ENCODE measurements around the gene ARHGEF3. TPM values are rescaled to one million over a fixed set of nuclear protein-coding genes. Genes with fewer than 3 reads are reported as not detected.

Gene ARHGEF3
- total RNA-seq, 1 donor from 2014 or later, result 37.5 TPM

DNA sequence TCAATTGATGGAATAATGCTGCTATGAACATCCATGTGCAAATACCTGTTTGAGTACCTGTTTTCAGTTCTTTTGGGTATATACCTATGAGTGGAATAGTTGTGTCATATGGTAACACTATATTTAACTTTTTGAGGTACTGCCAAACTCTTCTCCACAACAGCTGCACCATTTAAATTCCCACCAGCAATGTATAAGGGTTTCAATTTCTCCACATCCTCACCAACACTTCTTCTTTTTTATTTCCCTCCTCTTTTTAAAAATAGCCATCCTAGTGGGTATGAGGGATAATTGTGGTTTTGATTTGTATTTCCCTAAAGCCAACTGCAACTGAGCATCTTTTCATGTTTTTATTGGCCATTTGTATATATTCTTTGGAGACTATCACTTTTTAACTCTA lies 31.3 kb upstream of the ARHGEF3 start:
- Histone ChIP-seq H3K4me3 (no peak overlapping the region), H3K4me1 (no peaks in the 10 kb centered on the region), H3K9me3 (no peaks in the 10 kb centered on the region), H3K27ac (no peak overlapping the region), H3K36me3 (no peaks in the 10 kb centered on the region), H3K27me3 (no peaks in the 10 kb centered on the region)
- DNase-seq, result no peak
- intact Hi-C loops (cut with DNase I), result no loop called here
- no peak for ATAC-seq
- TF ChIP-seq, protein P1, sequence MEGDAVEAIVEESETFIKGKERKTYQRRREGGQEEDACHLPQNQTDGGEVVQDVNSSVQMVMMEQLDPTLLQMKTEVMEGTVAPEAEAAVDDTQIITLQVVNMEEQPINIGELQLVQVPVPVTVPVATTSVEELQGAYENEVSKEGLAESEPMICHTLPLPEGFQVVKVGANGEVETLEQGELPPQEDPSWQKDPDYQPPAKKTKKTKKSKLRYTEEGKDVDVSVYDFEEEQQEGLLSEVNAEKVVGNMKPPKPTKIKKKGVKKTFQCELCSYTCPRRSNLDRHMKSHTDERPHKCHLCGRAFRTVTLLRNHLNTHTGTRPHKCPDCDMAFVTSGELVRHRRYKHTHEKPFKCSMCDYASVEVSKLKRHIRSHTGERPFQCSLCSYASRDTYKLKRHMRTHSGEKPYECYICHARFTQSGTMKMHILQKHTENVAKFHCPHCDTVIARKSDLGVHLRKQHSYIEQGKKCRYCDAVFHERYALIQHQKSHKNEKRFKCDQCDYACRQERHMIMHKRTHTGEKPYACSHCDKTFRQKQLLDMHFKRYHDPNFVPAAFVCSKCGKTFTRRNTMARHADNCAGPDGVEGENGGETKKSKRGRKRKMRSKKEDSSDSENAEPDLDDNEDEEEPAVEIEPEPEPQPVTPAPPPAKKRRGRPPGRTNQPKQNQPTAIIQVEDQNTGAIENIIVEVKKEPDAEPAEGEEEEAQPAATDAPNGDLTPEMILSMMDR (IDR thresholded peaks at IDR 0.05), result no peak

DNA sequence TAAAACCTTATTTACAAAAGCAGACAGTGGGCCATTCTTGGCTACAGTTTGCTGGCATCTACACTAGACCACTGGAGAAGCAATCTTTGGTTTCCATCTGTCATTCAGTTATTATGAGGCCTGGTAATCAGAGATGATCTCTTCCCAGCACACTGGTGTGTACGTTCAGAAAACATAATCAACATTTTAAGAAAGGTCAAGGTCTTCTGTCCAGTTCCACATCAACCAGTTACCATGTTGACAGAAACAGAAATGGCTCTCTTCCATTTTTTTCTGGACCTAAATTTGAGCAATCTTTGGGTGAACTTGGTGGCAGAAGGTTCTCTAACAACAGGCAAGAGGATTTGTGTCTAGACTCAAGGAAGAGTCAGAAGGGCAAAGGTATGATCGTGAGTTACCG lies 29.8 kb upstream of the ARHGEF3 start:
- intact Hi-C loops (cut with DNase I), result no loop called here
- DNase-seq (no peak), ATAC-seq (no peak)
- Histone ChIP-seq H3K4me1 (no peaks in the 10 kb centered on the region), H3K36me3 (no peaks in the 10 kb centered on the region), H3K9me3 (no peaks in the 10 kb centered on the region), H3K27ac (no peak overlapping the region), H3K4me3 (no peak overlapping the region), H3K27me3 (no peaks in the 10 kb centered on the region)
- TF ChIP-seq, protein P1 (IDR thresholded peaks at IDR 0.05), result no peak

GRCh38 chr3:56830884-56831283 lies 29.1 kb upstream of the ARHGEF3 start:
- DNase-seq (no peak), ATAC-seq (no peak)
- TF ChIP-seq, protein P1 (IDR thresholded peaks at IDR 0.05), result no peak
- Histone ChIP-seq H3K4me3 (no peak overlapping the region), H3K36me3 (no peaks in the 10 kb centered on the region), H3K4me1 (no peaks in the 10 kb centered on the region), H3K27ac (no peak overlapping the region), H3K27me3 (no peaks in the 10 kb centered on the region), H3K9me3 (no peaks in the 10 kb centered on the region)
- intact Hi-C loops (cut with DNase I), result no loop called here

DNA sequence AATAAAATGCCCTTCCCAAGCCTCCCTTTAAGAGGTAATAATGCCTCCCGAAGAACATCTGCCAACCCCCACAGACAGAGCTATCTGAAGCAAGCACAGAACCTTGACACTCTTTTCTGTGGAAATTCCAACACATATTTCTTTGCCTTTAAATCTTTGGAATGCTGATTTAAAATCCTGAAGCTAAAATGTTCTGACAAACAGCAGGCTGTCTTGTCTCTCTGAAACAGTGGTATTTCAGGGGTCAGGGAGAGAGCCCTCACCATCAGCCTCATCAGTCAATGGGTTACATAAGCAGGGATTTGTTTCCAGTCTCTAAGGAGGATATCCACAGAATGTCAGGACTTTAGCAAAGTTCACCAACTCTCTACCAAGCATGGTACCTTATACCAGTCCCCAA lies 27.8 kb upstream of the ARHGEF3 start:
- no peak overlapping the region for H3K4me3 ChIP-seq
- no peak for ATAC-seq
- TF ChIP-seq, protein P1 (IDR thresholded peaks at IDR 0.05), result no peak

DNA sequence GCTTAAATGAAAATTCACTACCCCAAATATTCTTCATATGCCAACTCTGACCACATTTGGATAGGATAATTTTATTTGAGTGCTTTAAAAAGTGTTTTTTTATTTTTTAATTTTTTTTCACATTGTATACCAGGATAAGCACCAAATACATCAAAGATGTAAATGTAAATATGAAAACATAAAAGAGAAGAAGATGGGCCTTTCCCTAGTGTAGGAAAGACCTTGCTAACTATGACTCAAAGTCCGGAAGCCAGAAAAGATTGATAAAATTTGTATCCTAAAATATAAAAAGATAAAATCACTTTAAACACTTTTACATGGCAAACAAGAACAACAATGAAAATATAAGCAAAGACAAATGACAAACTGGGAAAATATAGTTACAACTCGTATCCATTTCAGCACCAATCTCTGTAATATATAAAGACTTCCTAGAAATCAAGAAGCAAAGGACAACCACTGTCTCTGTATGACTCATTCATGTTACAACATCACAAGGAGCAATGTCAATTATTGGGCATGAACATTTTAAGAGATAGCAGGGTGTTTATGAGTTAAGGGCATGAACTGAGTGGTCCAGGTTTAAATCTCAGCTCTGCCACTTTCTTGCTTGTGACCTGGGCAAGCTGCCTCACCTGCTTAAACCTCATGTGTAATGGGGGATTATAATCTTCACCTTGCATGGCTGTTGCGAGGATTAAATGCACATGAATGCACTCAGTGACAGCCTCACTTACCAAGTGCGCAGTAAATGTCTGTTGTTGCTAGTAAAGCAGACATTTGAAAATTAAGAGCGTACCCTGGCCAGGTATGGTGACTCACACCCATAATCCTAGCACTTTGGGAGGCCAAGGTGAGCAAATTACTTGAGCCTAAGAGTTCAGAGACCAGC lies 25.3 kb upstream of the ARHGEF3 start:
- TF ChIP-seq, protein P1 (IDR thresholded peaks at IDR 0.05), result no peak
- no peaks in the 10 kb centered on the region for H3K36me3 ChIP-seq
- no peaks in the 10 kb centered on the region for H3K27me3 ChIP-seq
- no peaks in the 10 kb centered on the region for H3K9me3 ChIP-seq
- no peak for ATAC-seq
- no peak overlapping the region for H3K27ac ChIP-seq
- intact Hi-C loops (cut with DNase I), result no loop called here
- DNase-seq, result no peak
- H3K4me1 ChIP-seq, result peaks cover 3% of the 10 kb centered on the region
- H3K4me3 ChIP-seq, result no peak overlapping the region

More for the DNA sequence above, 27.8 kb upstream of the ARHGEF3 start:
- no peaks in the 10 kb centered on the region for H3K4me1 ChIP-seq
- no peaks in the 10 kb centered on the region for H3K9me3 ChIP-seq
- no peaks in the 10 kb centered on the region for H3K36me3 ChIP-seq
- H3K27me3 ChIP-seq, result no peaks in the 10 kb centered on the region
- no peak for DNase-seq
- H3K27ac ChIP-seq, result no peak overlapping the region
- intact Hi-C loops (cut with DNase I), result no loop called here

All from upper lobe of right lung (tissue), 1 donor.